OCI-LY7 (cell line): ENCODE results near the gene SRSF7.

Experiments used
- EZH2phosphoT487 ChIP-seq: fragments of 200-600 bp; sonication (generic); IDR thresholded peaks from 2 replicates; pipeline ENCODE4 v1.6.1; 2018; ENCODE audit warnings: low read depth, borderline replicate concordance, mild to moderate bottlenecking, mixed run types, antibody characterized with exemption, low read length, moderate library complexity, mixed read lengths
- TF ChIP-seq, protein P1 (sequence below): fragments of 200-600 bp; sonication (generic); conservative IDR thresholded peaks from 2 replicates; pipeline ENCODE4 v1.5.1; 2014; ENCODE audit warnings: mild to moderate bottlenecking, antibody characterized with exemption, low read length, moderate library complexity, mixed read lengths

DNA sequence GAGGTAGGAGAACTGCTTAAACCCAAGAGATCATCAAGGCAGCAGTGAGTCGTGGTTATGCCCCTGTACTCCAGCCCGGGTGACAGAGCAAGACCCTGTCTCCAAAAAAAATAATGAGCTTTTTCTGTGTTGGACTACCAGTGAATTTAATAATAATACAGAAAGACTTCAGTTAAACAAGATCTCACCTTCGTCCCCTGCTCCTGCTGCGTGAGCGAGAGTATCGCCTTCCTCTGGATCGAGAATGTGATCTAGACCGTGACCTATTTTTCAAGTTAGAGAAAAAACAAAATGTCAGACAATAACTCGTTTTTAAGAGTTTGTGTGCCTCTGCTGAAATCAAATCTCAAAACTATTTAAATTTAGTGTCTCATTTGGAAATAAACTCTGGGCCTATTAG, 2.8 kb downstream of the SRSF7 start:
- TF ChIP-seq, protein P1, sequence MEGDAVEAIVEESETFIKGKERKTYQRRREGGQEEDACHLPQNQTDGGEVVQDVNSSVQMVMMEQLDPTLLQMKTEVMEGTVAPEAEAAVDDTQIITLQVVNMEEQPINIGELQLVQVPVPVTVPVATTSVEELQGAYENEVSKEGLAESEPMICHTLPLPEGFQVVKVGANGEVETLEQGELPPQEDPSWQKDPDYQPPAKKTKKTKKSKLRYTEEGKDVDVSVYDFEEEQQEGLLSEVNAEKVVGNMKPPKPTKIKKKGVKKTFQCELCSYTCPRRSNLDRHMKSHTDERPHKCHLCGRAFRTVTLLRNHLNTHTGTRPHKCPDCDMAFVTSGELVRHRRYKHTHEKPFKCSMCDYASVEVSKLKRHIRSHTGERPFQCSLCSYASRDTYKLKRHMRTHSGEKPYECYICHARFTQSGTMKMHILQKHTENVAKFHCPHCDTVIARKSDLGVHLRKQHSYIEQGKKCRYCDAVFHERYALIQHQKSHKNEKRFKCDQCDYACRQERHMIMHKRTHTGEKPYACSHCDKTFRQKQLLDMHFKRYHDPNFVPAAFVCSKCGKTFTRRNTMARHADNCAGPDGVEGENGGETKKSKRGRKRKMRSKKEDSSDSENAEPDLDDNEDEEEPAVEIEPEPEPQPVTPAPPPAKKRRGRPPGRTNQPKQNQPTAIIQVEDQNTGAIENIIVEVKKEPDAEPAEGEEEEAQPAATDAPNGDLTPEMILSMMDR: no peak
- no peak for TF ChIP-seq EZH2phosphoT487
